LNCAP (cell line): ENCODE results near the gene RBMS1.

ENCODE experiments used
- TF ChIP-seq, protein P1 (sequence below): fragments of 450-650 bp; IDR thresholded peaks from 2 replicates; pipeline ENCODE4 v1.5.1; 2017; ENCODE audit warnings: mild to moderate bottlenecking

RBMS1 gene

DNA sequence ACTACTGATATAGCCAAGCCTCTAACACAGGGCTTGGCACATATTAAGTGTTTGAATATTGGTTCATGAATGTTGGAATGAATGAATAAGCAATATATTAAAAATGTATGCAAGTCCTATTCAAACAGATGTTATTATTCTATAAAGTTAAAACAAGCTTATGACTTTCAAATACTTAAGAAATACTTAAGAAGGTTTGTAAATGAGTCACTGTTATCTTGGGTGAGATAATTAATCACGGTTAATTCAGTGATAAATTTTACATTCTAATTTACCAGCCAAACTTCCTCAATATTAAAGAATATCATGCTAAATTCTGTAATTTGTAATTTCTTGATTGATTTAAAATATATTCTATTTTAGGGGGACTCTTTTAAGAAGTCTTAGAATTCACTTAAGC lies 74.8 kb downstream of the RBMS1 start:
- TF ChIP-seq, protein P1, sequence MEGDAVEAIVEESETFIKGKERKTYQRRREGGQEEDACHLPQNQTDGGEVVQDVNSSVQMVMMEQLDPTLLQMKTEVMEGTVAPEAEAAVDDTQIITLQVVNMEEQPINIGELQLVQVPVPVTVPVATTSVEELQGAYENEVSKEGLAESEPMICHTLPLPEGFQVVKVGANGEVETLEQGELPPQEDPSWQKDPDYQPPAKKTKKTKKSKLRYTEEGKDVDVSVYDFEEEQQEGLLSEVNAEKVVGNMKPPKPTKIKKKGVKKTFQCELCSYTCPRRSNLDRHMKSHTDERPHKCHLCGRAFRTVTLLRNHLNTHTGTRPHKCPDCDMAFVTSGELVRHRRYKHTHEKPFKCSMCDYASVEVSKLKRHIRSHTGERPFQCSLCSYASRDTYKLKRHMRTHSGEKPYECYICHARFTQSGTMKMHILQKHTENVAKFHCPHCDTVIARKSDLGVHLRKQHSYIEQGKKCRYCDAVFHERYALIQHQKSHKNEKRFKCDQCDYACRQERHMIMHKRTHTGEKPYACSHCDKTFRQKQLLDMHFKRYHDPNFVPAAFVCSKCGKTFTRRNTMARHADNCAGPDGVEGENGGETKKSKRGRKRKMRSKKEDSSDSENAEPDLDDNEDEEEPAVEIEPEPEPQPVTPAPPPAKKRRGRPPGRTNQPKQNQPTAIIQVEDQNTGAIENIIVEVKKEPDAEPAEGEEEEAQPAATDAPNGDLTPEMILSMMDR, result no peak

DNA sequence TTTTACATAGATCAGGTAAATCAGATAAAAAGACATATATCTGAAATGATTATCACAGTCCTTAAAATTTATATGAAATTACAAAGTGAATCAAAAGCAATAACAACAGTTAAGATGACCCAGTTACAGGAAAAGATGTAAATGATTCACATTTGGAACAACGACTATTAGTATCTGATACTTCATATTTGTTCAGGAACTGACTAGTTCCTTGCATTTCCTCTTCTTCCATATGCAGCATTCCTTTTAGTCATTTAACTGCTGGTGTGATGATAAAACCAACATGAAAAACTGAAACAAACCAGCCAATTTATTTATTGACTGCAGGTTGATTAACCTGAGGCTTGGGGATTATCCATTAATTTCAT lies 75.2 kb downstream of the RBMS1 start:
- TF ChIP-seq, protein P1, result no peak

DNA sequence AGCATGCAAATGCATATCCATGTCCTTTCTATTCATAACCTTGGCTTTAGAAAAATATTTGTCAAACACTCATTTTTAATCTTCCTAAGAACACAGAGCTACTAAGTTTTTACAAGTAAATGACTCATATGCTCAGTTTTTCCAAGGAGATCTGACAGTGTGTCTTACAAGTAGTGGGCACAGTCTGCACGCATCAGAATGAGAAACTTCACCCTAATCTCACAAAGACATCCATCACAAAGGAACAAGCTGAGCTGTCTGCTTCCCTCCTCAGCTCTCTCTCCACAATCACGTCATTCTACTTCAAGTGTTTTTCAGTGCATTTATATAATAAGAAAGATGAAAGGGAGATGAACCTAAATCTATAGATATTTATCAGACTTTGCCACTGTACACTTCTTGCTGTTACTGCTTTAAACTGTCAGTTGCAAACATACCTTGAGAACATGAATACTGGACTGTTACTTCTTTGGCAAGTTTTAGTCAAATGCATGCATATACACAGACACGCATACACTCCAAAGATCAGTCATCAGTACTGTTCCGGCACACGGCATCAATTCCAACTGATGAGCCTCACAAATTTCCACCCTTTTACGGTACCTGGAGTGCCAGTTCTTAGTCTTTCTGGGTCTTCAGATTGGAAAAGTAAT lies 75.7 kb downstream of the RBMS1 start:
- TF ChIP-seq, protein P1, result no peak

DNA sequence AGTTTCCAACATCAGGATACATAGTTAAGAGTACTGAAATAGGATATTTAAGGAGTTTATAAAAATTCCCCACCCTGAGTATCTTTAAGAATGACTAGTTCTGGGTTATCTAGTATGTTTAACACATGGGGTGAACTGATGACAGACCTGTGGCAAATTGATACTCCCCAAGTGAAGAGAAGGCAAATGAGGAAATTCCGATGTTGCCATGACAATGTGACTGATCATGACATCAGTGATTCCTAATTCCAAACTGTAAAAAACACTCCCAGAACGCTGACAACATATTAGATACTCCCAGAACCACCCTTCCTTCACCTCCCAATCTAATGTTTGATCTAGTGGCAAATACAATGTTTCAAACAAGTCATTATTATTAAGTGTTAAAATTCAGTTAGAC lies 77.6 kb downstream of the RBMS1 start:
- TF ChIP-seq, protein P1, result no peak

DNA sequence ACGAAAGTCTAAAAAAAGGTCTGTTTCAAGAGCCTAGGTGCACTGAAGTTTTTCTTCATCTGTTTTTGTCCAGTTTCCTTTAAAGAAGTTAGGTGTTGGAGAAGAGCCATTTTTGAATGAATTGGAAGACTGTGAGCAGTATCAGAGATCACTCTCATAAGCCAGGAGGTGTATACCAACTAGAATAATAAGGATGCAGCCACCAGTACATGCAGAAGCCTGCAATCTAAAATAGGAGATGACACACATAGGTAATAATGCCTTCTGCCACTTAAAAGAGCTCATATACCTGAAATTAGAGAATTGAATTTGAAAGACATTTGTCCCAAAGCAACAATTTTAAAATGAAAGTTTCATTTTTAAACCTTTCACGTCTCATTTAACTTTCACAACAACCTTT lies 81.7 kb downstream of the RBMS1 start:
- TF ChIP-seq, protein P1, result no peak

DNA sequence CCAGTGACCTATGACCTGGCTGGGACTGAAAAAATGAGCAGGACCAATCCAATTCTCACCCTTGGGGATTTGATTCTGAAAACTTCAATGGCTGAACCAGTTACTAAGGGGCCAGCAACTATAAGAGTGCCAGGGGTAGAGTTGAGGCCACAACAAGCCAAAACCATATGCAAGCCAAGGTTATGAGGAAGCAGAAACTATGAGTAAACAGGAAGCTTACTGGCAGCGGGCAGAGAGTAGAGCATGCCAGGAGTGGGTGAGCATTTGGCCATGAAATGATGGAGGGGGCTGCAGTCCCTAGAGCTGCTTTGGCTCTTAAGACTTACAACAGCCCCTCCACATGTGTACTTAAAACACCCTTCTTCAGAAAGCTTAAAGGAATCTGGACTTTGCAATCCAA lies 82.4 kb downstream of the RBMS1 start:
- TF ChIP-seq, protein P1, result no peak

DNA sequence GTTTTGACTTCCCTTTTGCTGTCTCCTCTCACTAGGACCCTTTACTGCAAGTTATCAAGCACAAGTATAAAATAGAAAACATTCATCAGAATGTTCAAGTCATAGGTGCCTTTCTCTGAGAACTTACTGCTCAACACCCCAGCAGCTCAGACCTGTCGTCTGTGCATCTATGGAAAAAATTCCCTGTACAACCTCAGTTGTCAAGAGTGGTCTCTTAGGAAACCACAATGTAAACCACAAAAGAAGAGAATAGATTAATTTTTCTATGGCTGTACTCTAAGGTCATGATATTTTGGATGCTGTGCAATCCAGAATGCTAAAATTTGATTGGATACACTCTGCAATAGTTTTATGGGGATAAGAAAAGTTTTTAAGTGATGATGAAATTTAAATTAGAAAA lies 84.1 kb downstream of the RBMS1 start:
- TF ChIP-seq, protein P1, result no peak

DNA sequence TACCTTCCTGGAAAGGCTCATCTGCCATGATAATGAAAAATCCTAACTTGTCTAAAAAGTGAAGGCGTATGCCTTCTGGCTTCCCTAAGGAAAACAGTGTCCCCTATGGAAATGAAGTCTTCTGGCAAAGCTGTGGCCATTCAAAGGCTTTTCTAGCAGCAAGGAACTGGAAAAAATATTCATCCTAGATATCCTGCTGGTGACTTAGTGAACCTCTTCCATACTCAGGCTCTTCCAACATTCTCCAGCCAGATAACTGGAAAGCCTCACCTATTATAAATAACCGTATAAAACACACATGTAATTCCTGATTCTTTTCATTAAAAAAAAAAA lies 84.7 kb downstream of the RBMS1 start:
- TF ChIP-seq, protein P1, result no peak
